NCI-H510A treated with DMSO at 0.1 percent for 48 hours (cell line): ENCODE results near the gene AHCYL2.
"Not testable (repeated sequence)": the region's sequence is repeated elsewhere in the genome, so short reads cannot be mapped to it uniquely, and the experiment has no call there.

Experiments
- DNase-seq: peaks from one replicate; lab custom pipeline; 2025; lab: John Stamatoyannopoulos, UW

Gene AHCYL2

DNA sequence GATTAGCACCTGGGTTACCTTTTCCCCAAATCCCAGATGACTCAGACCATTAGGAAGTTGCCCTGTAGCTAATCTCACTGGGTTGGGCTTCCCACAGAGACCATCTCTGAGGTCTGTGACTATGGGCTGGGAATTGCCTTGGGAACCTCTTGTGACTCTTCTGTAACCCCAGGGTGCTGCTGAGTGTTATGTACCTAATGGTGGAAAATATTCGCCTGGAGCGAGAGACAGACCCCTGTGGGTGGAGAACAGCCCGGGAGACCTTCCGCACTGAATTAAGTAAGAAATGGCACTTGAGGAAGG, 229.4 kb downstream of the AHCYL2 start:
- DNase-seq, result no peak

DNA sequence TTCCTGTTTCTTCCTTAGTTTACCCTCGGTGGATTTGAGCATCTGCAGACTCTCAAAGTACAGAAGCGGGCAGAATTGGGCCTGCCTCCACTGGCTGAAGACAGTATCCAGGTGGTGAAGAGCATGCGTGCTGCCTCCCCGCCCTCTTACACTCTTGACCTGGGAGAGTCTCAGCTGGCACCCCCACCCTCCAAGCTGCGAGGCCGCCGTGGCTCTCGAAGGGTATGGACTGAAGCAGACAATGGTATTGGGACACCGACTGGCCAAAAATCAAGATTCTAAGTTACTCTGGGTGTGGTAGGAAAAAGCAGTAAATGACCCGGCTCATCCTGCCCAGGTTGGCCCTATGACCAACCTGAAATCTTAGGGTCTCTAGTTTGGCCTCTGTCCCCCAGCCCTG, 231.6 kb downstream of the AHCYL2 start:
- DNase-seq, result no peak

DNA sequence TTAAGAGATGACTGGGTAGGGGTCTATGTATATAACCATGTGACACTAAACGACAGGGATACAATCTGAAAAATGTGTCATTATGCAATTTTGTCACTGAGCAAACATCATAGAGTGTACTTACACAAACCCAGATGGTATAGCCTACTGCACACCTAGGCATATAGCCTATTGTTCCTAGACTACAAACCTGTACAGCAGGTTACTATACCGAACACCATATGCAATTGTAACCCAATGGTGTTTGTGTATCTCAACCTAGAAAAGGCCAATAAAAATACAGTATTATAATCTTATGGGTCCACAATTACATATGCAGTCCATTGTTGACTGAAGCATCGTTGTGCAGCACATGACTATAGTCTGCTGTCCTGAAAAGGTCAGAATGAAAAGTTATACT, 232.3 kb downstream of the AHCYL2 start:
- no peak for DNase-seq

DNA sequence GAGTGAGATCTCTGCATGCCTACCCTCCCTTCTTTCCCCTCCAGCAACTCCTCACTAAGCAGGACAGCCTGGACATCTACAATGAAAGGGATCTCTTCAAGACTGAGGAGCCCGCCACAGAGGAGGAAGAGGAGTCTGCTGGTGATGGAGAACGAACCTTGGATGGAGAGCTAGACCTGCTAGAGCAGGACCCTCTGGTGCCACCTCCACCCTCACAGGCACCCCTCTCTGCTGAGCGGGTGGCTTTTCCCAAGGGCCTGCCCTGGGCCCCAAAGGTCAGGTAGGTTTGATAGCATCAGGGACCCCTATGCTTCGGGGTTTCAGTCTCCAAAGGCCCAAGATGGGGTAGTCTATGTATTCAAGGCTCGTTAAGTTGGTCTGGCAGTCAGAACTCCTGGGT, 233.3 kb downstream of the AHCYL2 start:
- DNase-seq, result no peak

DNA sequence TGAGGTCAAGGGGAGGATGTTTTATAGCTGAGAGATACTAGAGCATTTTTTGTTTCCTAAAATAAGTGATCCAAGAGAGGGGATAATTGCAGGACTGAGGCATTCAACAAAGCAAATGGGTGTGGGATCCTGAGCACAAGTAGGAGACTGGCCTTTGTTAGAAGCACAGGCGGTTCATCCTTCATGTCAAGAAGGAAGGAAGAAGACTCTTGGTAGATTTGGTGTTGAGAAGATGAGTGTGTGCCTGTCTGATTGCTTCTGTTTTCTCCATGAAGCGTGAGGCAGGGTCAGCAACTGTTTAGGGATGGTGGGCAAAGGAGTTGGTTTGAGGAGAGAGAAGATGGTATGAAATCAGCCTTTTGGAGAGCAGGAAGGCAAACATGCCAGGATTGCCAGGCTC, 237.0 kb downstream of the AHCYL2 start:
- DNase-seq, result no peak

DNA sequence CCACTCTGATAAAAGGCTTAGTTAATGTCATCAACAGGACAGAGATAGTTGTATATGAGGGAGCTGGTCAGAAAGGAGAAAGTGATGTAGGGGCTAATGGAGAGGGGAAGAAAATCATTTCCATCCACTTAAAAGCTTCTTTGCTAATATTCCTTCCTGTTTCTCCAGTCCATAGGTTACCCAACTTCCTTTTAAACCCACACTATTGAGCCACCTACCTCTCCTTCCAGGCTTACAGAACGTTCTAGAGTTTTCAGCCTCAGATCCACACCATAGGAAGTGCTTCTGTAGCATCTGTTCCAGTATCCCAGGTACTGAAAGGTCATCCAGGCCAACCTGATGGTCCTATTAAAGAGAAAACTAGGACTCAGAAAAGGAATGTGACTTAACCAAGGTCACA, 237.6 kb downstream of the AHCYL2 start:
- DNase-seq, result no peak

DNA sequence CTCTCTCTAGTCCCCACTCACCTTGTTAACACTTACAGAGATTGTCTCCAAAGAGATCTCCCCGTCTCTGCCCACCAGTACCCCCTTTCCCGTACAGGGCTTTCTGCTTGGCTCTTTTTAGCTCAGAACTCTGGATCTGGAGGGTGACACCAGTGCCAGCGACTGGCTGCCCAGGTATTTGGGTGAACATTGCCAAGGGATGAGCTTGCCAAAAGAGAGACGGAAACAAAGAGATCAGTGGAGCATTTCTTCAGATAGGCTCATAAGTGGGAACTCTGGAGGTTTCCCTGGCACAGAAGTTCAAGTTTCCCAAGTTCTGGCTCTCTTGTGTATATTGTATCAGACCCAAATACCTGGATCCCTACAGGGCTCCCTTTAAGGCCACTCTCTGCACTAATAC, 239.4 kb downstream of the AHCYL2 start:
- no peak for DNase-seq

DNA sequence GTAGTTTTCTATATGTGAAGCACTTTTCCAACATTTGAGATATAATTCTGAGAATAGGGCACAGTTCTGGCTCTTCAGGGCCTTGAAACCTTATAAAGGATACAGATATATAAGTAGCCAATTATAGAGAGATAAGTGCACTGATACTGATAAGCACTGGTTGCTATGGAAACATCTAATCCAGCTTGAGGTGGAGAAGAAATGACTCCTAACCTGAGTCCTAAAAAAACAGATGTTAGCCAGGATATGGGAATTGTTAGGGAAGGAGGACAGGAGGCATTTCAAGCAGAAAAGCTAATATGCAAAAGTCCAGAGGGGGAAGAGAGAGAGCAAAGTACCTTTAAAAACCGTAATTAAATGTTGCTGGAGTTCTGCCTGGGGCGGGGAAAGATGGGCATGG, 240.2 kb downstream of the AHCYL2 start:
- no peak for DNase-seq

DNA sequence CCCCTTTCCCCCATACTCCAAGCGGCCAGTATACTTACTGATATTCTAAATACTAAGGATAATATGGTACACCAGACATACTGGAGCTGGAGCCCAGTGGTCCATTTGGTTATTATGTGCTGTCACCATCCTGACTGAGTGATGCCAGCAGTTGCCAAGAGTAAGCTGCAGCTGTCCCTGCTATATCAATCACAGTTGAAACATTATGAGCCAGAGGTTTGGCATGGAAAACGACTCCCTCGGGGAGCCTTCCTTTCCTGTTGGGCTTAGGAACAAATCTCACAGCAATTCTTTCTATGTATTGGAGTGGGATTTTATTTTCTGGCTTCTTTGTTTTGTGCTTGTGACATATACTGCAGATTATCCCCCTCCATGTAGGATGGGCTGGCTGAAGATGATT, 242.0 kb downstream of the AHCYL2 start:
- no peak for DNase-seq

DNA sequence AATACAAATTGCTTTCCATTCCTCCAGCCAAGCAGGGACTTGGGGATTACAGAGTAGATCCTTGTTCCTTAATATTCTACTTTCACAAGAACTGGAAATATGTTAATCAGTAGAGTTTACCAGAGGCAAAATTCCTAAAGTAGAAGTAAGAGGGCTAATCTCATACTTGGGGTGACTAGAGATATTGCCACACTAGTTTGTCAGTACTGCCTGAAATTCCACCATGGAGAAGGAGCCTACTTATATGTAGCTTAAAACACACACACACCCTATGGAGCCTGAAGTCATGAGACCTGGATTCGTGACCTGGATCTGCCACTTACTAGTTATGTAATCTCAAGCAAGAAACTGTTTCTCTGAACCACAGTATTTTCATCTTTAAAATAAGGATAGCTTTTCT, 243.3 kb downstream of the AHCYL2 start:
- no peak for DNase-seq

DNA sequence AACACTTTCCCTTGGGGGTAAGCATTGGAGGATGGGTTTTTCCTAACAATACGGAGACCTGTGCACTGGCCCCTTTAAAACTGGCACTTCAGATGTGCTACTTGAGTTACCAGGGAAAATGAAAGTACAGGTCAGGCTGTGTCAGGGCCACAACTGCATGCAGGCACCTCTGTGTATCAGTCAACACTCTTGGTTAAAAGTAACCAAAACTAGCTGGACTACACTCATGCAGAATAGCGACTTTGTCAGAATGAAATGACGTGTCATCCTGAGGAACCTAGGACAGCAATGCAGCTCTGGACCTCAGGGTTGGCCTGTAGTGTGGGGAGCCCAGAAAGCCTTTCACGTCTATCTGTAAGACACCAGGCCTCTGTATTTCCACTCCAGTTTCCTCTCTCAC, 243.7 kb downstream of the AHCYL2 start:
- no peak for DNase-seq

DNA sequence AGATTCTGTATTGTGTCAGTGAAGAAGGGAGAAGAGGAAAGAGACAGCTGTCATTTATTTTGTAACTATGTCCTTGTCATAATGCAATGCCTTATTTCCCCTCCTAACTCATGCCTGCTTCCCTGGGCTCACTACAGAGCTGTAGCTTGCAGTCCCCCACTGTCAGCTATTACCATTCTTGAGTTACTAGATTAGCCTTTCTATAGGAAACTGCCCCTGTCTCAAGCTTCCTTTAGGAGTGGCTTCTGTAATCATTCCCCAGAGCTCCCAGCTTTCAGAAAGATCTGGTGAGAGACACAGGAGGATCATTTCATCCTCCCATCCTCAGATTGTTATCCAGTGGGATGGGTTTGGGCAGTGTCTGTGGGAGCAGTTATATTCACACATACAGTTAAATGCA, 245.1 kb downstream of the AHCYL2 start:
- no peak for DNase-seq

DNA sequence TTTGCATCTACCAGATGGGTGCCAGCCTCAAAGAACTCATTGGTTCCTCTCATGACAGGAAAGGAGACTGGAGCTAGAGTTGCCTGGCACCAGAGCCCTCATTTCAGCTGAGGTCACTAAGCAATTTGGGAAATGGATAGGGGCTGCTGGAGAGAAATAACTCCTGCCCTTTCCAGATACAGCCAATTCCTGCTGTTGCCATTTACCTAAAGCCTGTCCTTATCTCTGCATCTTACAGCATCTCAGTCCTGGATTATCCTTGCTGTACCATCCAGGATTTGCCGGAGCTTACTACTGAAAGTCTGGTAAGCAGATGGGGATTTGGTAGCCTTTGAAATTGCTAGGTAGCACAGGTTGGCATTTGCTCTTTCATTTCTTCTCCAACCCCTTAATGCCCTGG, 245.6 kb downstream of the AHCYL2 start:
- DNase-seq, result no peak

DNA sequence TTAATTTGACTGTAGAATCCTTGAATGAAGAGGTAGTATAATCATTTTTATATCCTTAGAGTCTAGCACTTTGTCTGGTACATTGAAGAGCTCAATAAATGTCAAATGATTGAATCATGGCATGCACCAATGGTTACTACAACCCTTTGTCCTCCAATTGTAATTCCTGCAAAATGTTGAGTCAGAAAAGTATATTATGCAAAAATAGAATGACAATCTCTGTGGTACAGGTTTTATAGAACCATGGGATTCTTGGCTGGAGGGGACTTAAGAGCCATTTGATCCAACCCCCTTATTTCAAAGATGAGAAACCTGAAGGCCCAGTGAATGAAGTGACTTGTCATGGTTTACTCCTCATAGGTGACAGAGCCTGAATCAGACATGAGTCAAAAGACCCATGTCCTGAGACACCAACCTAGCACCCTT, 246.6 kb downstream of the AHCYL2 start:
- DNase-seq, result no peak

DNA sequence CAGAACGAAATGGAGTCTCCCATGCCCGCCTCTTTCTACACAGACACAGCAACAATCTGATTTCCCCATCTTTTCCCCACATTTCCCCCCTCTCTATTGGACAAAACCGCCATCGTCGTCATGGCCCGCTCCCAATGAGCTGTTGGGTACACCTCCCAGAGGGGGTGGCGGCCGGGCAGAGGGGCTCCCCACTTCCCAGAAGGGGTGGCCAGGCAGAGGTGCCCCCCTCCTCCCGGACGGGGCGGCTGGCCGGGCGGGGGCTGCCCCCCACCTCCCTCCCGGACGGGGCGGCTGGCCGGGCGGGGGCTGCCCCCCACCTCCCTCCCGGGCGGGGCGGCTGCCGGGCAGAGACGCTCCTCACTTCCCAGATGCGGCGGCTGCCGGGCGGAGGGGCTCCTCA, 251.1 kb downstream of the AHCYL2 start:
- not testable (repeated sequence) for DNase-seq

DNA sequence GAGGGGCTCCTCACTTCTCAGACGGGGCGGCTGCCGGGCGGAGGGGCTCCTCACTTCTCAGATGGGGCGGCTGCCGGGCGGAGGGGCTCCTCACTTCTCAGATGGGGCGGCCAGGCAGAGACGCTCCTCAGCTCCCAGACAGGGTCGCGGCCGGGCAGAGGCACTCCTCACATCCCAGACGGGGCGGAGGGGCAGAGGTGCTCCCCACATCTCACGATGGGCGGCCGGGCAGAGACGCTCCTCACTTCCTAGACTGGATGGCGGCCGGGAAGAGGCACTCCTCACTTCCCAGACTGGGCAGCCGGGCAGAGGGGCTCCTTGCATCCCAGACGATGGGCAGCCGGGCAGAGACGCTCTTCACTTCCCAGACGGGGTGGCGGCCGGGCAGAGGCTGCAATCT, 251.6 kb downstream of the AHCYL2 start:
- DNase-seq, result not testable (repeated sequence)
